Measurements from ENCODE around the gene NMRAL1.

The NMRAL1 gene

DNA sequence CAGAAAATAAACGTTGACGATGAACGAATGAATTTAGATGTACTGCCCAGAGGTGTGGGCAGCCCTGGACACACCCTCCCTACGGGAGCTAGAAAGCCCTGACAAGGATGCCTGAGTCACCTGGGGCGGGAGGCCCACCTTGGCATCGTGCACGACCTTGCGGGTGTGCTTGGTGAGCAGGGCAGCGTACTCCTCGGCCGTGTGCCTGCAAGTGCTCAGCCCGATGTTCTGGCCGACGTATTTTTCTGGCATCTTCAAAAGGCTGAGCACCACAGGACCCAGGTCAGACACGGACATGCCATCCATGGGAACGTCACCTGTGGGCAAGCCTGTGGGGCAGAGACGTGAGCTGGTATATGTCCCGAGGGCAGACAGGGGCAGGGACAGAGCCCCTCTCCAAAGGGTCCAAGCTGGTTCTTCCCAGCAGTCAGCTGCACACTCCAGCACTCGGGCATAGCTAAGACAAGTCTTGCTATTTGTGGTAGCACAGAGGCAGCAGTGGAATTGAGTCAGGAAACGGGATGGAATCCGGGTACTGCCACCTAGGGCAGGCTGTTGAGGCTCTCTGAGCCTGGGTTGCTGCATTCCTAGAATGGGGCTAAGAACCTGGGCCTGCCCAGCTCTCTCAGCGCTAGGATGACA, 10.8 kb downstream of the NMRAL1 start:
- DNase-seq: no peak

GRCh38 chr16:4461250-4462085, 13.0 kb downstream of the NMRAL1 start:
- DNase-seq: peak; percentile 40

GRCh38 chr16:4460936-4461249, 13.5 kb downstream of the NMRAL1 start:
- DNase-seq: no peak

GRCh38 chr16:4455951-4456350, 18.5 kb downstream of the NMRAL1 start:
- no peak for DNase-seq

GRCh38 chr16:4455081-4455480, 19.3 kb downstream of the NMRAL1 start:
- DNase-seq: no peak

- DNase-seq: no peak
Measured at GRCh38 chr16:4454623-4455022, 19.8 kb downstream of the NMRAL1 start.

DNA sequence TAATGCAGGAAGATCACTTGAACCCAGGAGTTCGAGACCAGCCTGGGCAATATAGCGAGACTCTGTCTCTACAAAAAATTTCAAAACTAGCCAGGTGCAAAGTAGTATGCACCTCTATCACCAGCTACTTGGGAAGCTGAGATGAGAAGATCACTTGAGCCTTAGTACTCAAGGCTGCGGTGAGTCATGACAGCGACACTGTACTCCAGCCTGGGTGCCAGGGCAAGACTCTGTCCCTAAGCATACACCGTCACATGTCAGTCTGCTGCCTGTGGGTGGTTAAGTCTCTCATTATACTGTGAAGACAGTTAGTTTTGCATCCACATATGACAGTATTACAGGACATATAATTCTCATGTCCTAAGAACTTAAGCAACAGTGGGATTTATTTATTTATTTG, 21.8 kb downstream of the NMRAL1 start:
- no peak for DNase-seq

GRCh38 chr16:4450931-4451519, 23.4 kb downstream of the NMRAL1 start:
- no peak for DNase-seq

GRCh38 chr16:4450430-4450829, 24.0 kb downstream of the NMRAL1 start:
- DNase-seq: no peak

GRCh38 chr16:4443986-4444385, 30.4 kb downstream of the NMRAL1 start:
- no peak for DNase-seq

DNA sequence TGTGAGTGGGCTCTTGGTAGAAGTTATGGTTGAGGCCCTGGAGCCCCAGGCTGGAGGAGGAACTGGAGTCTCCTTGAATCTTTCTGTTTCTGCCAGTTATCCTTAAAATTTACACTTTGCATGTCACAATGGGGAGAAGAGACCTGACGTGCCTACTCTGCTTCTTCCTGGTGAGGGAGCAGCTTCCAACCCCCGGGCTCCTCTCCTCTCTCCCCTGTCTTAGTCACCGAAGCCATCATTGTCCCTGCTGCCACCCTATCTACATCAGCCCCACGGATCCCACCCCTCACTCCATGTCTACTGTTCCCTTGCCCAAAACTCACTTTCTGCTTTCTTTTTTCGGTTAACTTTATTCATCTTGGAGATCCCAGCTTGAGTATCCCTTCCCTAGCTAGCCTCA, 31.2 kb downstream of the NMRAL1 start:
- no peak for DNase-seq

- no peak for DNase-seq
Measured at GRCh38 chr16:4442371-4442770, 32.1 kb downstream of the NMRAL1 start.

- DNase-seq: no peak
Measured at GRCh38 chr16:4437366-4437765, 37.1 kb downstream of the NMRAL1 start.

GRCh38 chr16:4435337-4436067, 38.9 kb downstream of the NMRAL1 start:
- DNase-seq: no peak

DNA sequence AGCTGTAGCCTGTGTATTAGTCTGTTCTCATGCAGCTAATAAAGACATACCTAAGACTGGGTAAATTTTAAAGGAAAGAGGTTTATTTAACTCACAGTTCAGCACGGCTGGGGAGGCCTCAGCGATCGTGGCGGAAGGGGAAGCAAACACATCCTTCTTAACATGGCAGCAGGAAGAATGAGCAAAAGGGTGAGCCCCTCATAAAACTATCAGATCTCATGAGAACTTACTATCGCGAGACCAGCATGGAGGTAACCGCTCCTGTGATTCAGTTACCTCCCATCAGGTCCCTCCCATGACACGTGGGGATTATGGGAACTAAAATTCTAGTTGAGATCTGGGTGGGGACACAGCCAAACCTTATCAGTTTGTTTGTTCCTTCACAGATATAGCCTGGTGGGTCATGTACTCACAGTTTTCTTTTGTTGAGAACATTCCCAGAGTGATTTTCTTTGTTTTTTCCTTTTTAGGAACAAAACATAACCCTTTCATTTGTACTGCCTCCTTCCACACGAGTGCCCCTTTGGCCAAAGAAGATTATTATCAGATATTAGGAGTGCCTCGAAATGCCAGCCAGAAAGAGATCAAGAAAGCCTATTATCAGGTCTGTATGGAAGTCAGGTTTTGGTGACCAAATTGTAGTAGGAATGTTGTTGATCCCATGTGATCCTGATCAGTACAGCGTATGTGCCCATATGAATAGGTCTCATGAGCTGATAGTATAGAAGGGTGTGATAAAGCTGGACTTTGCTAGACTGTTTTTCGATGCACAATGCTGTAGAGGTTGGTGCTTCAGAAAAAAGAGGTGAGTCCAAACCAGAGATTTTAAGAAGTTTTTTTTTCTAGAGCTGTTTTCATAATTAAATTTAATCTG, 40.3 kb downstream of the NMRAL1 start:
- no peak for DNase-seq

- DNase-seq: no peak
Measured at GRCh38 chr16:4433228-4433627, 41.2 kb downstream of the NMRAL1 start.

GRCh38 chr16:4431023-4431422, 43.4 kb downstream of the NMRAL1 start:
- no peak for DNase-seq

- DNase-seq: no peak
Measured at GRCh38 chr16:4428500-4428899, 45.9 kb downstream of the NMRAL1 start.

- no peak for DNase-seq
Measured at GRCh38 chr16:4426722-4427372, 47.6 kb downstream of the NMRAL1 start.

- peak; percentile 45 for DNase-seq
Measured at GRCh38 chr16:4426021-4426684, 48.3 kb downstream of the NMRAL1 start.

DNA sequence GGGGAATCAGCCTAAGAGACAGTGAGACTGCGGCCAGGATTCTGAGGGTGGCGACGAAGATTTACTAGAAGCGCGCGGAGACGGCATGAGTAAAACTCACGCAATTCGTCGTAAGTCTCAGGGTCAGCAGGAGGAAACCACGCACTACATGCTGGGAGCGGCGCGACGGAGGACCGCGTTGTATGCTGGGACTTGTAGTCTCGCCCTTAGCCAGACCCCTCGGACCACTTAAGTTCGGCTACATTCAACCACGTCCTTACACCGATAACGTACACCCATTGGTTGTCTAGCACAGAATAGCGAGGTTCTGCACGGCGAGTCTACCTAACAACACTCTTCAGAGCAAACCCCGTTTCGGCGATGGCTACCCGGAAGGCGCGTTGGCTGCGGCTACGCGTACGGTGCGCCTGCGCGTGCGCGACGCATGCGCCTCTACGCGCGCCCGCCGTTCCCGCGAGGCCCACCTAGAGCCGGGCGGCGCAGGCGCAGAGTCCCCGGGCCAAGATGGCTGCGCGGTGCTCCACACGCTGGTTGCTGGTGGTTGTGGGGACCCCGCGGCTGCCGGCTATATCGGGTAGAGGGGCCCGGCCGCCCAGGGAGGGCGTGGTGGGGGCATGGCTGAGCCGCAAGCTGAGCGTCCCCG, 48.9 kb downstream of the NMRAL1 start, which contains the start of gene DNAJA3:
Gene DNAJA3 (plus strand): TSS at position 491 of the 643 bp plus-strand sequence. CDS start 14 bp downstream, at position 505.
- DNase-seq: peak; percentile 97
